HG02588 (cell line): ENCODE data around the gene ELK3.

Source experiments
- ATAC-seq: cut with Tn5 transposase; IDR thresholded peaks from one replicate; pipeline ENCODE4 v1.9.1; 2021; ENCODE audit warnings: mild to moderate bottlenecking, moderate library complexity; ENCODE audit not compliant: unreplicated experiment

Gene ELK3

GRCh38 chr12:96250119-96250685 lies 56.0 kb downstream of the ELK3 start:
- ATAC-seq: no peak

- ATAC-seq: no peak
Observed at GRCh38 chr12:96255077-96255476, 60.9 kb downstream of the ELK3 start.

GRCh38 chr12:96256672-96257361 lies 62.6 kb downstream of the ELK3 start:
- ATAC-seq: no peak

GRCh38 chr12:96257550-96258103 lies 63.5 kb downstream of the ELK3 start:
- ATAC-seq: no peak

- ATAC-seq: no peak
Observed at GRCh38 chr12:96258104-96258961, 64.2 kb downstream of the ELK3 start.

- ATAC-seq: no peak
Observed at GRCh38 chr12:96260231-96260630, 66.1 kb downstream of the ELK3 start.

- no peak for ATAC-seq
Observed at GRCh38 chr12:96260644-96261043, 66.5 kb downstream of the ELK3 start.

GRCh38 chr12:96261557-96261956 lies 67.4 kb downstream of the ELK3 start:
- ATAC-seq: no peak

- ATAC-seq: no peak
Observed at GRCh38 chr12:96263449-96263902, 69.3 kb downstream of the ELK3 start.

GRCh38 chr12:96265400-96265799 lies 71.2 kb downstream of the ELK3 start:
- no peak for ATAC-seq

GRCh38 chr12:96265836-96266235 lies 71.7 kb downstream of the ELK3 start:
- ATAC-seq: no peak

- no peak for ATAC-seq
Observed at GRCh38 chr12:96266238-96266637, 72.1 kb downstream of the ELK3 start.

GRCh38 chr12:96271469-96272199 lies 77.5 kb downstream of the ELK3 start:
- ATAC-seq: no peak

- ATAC-seq: no peak
Observed at GRCh38 chr12:96274331-96274730, 80.2 kb downstream of the ELK3 start.

- ATAC-seq: no peak
Observed at GRCh38 chr12:96285158-96285557, 91.0 kb downstream of the ELK3 start.

- no peak for ATAC-seq
Observed at GRCh38 chr12:96289067-96289466, 94.9 kb downstream of the ELK3 start.

- no peak for ATAC-seq
Observed at GRCh38 chr12:96293093-96293492, 98.9 kb downstream of the ELK3 start.

- ATAC-seq: no peak
Observed at GRCh38 chr12:96294831-96295230, 100.7 kb downstream of the ELK3 start.

GRCh38 chr12:96295532-96296160 lies 101.5 kb downstream of the ELK3 start:
- no peak for ATAC-seq

GRCh38 chr12:96297504-96297903 lies 103.3 kb downstream of the ELK3 start:
- no peak for ATAC-seq
